ENCODE measurements around the gene SLC13A5.

DNA sequence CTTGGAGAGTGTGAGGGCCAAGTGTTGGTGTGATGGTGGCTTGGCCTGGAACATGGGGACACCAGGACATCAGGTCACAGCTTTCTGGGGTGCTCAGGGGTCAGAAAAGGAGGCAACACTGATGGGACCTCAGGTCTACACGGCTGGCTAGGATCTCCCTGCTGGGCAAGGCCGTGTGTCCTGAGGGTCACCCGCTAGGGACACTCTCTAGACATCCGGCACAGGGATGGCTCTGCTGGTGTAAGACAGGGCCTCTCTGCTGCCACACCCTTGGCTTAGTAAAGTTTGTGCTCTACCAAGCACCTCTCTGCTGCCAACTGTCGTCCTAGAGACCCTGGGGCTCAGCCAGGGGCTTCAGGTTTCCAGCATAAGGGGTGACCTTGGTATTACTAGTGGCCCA, 16.3 kb downstream of the SLC13A5 start:
- TF ChIP-seq, protein P1, sequence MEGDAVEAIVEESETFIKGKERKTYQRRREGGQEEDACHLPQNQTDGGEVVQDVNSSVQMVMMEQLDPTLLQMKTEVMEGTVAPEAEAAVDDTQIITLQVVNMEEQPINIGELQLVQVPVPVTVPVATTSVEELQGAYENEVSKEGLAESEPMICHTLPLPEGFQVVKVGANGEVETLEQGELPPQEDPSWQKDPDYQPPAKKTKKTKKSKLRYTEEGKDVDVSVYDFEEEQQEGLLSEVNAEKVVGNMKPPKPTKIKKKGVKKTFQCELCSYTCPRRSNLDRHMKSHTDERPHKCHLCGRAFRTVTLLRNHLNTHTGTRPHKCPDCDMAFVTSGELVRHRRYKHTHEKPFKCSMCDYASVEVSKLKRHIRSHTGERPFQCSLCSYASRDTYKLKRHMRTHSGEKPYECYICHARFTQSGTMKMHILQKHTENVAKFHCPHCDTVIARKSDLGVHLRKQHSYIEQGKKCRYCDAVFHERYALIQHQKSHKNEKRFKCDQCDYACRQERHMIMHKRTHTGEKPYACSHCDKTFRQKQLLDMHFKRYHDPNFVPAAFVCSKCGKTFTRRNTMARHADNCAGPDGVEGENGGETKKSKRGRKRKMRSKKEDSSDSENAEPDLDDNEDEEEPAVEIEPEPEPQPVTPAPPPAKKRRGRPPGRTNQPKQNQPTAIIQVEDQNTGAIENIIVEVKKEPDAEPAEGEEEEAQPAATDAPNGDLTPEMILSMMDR (conservative IDR thresholded peaks at IDR 0.05; ENCODE audit: low read depth, low read length), result no peak
- TF ChIP-seq EZH2phosphoT487 (IDR thresholded peaks at IDR 0.05; ENCODE audit: borderline replicate concordance, low read length), result no peak
- TF ChIP-seq EZH2 (IDR thresholded peaks at IDR 0.05; ENCODE audit: low read length, unreplicated experiment), result no peak

Data from PC-3 (cell line).